HG03457 (cell line): Measurements from ENCODE around the gene DNAJC15.

Experiments used
- ATAC-seq: cut with Tn5 transposase; IDR thresholded peaks from one replicate; pipeline ENCODE4 v1.9.1; 2021; ENCODE audit warnings: moderate number of reproducible peaks; ENCODE audit not compliant: unreplicated experiment

DNAJC15 gene

GRCh38 chr13:43122791-43123190 is 99.4 kb downstream of the DNAJC15 start:
- no peak for ATAC-seq

- ATAC-seq = no peak
Measured at GRCh38 chr13:43123856-43124255, 100.5 kb downstream of the DNAJC15 start.

DNA sequence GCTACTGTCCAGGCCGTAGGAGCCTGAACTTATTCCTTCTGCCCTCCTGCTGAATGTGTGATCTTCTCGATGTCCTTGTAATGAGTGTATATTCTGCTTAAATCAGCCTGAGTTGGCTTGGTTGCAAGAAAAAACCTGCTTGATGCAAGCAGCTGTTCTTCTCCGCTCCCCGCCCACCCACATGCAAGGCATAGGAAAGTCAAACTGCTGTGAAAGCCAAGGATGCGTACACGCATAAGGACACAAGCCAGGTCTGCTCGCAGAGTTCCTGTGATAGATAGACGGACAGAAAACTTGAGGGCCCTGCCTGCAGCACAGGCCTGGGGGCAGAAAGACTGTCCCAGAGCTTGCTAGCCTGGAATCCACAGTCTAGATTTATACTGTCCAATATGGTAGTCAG is 101.1 kb downstream of the DNAJC15 start:
- no peak for ATAC-seq

- ATAC-seq = no peak
Measured at GRCh38 chr13:43126420-43126819, 103.0 kb downstream of the DNAJC15 start.

- no peak for ATAC-seq
Measured at GRCh38 chr13:43127103-43127798, 103.9 kb downstream of the DNAJC15 start.

GRCh38 chr13:43127827-43128226 is 104.4 kb downstream of the DNAJC15 start:
- no peak for ATAC-seq

DNA sequence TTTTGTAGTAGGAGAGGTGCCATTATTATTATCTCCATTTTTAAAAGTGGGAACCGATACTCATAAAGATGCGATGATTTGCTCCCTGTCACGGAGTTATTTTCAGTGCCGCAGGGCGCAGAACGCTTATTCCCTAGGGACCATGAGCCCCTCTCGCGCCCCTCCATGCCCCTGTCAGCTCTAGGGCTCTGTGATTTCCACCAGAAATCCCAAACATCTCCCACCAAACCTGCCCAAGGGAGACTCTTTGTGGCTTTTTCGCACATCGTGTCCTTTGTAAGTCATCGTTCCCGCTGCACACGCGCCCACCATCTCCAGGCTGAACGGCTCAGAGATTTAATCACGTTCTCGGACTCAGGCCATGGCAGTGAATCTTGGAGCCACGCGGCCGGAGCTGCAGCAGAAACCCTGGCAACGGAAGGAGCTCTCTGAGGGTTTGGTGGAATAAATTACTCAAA is 105.1 kb downstream of the DNAJC15 start:
- no peak for ATAC-seq

- no peak for ATAC-seq
Measured at GRCh38 chr13:43129066-43129465, 105.7 kb downstream of the DNAJC15 start.

- no peak for ATAC-seq
Measured at GRCh38 chr13:43129511-43130110, 106.2 kb downstream of the DNAJC15 start.

GRCh38 chr13:43132257-43132656 is 108.9 kb downstream of the DNAJC15 start:
- ATAC-seq = no peak

DNA sequence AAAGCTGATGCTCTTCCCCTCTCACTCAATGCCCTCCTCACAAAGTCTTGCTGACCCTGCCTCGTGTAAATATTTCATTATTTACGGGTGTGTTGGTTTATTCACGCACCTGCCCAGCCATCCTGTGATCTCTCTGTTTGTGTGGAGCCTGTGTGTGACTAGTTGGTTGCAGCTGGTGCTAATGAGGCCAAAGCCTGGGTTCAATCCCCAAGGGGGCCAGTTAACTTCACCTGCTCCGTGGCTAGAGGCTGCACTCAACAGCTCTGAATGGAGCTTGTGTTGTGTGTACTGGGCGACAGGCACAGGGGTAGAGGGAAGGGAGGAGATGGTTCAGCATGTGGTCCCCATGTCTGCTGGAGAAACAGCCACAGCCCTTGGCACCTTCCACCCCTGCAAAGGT is 109.5 kb downstream of the DNAJC15 start:
- ATAC-seq = no peak

DNA sequence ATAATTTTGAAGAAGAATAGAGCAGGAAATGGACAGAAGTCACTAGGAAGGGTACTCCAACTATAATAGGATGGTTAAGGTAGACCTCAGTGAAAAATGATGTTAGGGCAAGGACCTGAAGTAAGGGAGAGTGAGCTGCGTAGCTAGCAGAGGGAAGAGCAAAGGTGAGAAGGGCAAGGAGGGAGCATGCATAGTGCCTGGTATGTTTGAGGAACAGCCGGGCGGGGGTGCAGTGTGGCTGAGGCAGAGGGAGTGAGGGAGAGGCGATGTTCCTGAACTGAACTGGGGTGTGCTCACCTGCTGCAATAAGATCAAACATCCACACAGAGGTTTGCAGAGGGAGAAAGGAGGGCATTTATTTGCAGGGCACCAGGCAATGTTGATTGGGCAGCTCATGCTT is 110.4 kb downstream of the DNAJC15 start:
- ATAC-seq = no peak

DNA sequence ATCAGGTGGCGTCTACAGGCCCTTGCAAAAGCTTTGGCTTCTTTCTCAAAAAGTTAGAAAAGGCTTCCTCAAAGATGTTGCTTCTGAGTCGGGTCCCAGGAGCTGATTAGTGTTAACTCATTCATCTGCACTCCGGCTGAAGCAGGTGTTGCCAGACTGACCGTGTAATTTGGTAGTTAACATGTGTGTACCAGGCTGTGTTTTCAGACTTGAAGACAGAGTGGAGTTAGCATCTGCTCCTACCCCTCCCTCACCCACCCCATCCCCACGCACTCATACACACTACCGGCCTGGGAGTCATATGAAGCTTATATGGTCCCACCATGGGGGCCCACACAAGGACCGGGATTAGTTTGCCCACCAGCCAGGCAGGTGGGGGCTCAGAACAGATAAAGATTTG is 111.5 kb downstream of the DNAJC15 start:
- ATAC-seq = no peak

GRCh38 chr13:43135516-43135915 is 112.1 kb downstream of the DNAJC15 start:
- ATAC-seq = no peak

DNA sequence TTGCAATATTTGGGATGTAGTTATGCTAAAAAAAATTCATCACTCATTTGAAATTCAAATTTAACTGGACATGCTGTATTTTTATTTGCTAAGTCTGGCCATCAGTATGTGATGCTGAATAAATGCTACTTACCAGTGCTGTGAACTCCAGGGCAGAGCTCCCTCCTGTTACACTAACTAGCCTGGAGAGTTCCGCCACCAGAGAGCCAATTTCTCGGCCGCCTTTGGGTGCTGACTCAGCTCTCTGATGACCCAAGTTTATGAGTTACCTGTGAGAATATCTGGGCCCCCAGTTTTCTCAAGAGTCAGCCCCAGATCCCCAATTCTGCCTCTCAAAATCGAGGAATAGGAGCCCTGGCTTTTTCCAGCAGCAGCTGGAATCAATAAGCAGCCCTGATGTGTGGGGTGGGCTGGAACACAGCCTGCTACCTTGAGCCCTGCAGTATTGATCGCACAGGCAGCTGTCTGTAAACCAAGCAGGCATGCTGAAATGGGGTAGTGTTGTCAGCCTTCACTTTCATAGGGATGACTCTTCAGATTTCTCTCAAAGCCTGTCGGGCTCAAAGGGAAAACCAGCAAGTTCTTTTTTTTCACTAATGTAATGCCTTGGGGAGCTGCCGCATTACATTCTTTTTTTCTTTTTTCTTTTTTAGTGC is 113.7 kb downstream of the DNAJC15 start:
- no peak for ATAC-seq

- ATAC-seq = no peak
Measured at GRCh38 chr13:43139211-43139610, 115.8 kb downstream of the DNAJC15 start.

GRCh38 chr13:43139921-43140320 is 116.5 kb downstream of the DNAJC15 start:
- ATAC-seq = no peak

- ATAC-seq = no peak
Measured at GRCh38 chr13:43140985-43141384, 117.6 kb downstream of the DNAJC15 start.

DNA sequence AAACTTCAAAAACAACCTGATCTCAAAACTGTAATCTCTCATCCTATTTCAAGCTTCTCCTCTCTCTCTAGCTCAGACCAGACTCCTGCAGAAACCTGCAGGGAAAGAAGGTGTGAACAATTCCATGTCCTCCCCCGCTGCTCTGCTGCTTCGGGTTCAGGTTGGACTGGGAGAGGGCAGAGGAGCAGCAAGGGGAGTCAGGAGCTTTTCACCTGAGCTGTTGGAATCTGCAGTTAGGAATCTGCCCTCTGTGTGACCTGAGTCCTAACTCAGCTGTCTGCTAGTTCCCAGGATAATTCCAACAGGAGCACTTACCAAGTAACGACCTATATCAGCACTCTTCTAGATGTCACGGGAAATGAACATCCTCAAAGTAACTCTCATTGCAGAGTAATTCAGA is 118.3 kb downstream of the DNAJC15 start:
- no peak for ATAC-seq

GRCh38 chr13:43143591-43143990 is 120.2 kb downstream of the DNAJC15 start:
- ATAC-seq = no peak

- ATAC-seq = no peak
Measured at GRCh38 chr13:43145534-43146196, 122.3 kb downstream of the DNAJC15 start.

DNA sequence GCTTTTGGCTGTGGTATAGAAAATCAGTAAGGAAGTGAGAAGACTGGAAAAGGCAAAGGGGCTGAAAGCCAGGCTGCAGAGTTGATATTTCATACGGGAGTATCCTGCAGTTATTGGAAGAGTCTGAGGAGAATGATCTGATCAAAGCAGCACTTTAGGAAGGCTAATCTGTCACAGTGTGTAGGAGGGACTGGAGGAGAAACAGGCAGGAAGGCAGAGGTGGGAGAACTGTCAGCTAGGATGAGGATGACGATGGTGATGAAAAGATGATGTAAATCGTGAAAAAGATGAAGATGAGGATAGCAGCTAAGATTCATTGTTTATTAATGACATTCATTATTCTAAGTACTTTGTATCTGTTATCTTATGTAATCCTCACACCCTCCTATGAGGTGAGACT is 123.0 kb downstream of the DNAJC15 start:
- no peak for ATAC-seq
